H1 (cell line): Measurements from ENCODE around the gene HOXA6. TPM values are rescaled to one million over a fixed set of nuclear protein-coding genes. Genes with fewer than 3 reads are reported as not detected.

Source experiments
- BCL11A ChIP-seq, 2 experiments: IDR thresholded peaks; one replicate each; pipeline ENCODE4 v1.6.1; 2011; ENCODE audit warnings: low read depth in 2 of 2, low read length in 2 of 2, mild to moderate bottlenecking in 2 of 2
- GTF2F1 ChIP-seq: IDR thresholded peaks from 2 replicates; pipeline ENCODE4 v1.6.1; 2012; ENCODE audit warnings: low read depth, low read length, improper control_type of control experiment, borderline replicate concordance
- HDAC2 ChIP-seq, 2 experiments: fragments of 300-600 bp in 1 of 2; sonication (generic) in 1 of 2; IDR thresholded peaks; 2 replicates each; pipeline ENCODE4 v1.6.1; 2011 to 2012; ENCODE audit warnings: low read depth in 2 of 2, low read length in 2 of 2, mild to moderate bottlenecking in 2 of 2, moderate library complexity in 2 of 2, borderline replicate concordance in 1 of 2, inconsistent platforms in 1 of 2
- KDM4A ChIP-seq: IDR thresholded peaks from one replicate; pipeline ENCODE4 v1.7.1; 2012; ENCODE audit warnings: low read depth, mild to moderate bottlenecking, moderate library complexity, low read length, inconsistent platforms; ENCODE audit not compliant: severe bottlenecking
- SUZ12 ChIP-seq: fragments of 200-600 bp; sonication (generic); IDR thresholded peaks from 2 replicates; pipeline ENCODE4 v1.6.1; 2012; ENCODE audit warnings: mild to moderate bottlenecking, inconsistent platforms, low read length, moderate library complexity, mixed read lengths
- TAF7 ChIP-seq: optimal IDR thresholded peaks from 2 replicates; pipeline ENCODE3; 2011; ENCODE audit warnings: low read depth, mild to moderate bottlenecking, inconsistent platforms, low read length, moderate library complexity, borderline replicate concordance
- TCF12 ChIP-seq: IDR thresholded peaks from 2 replicates; pipeline ENCODE4 v1.6.1; 2011; ENCODE audit warnings: low read depth, mild to moderate bottlenecking, low read length
- polyA plus RNA-seq, 7 experiments: library from polyadenylated mRNA; depleted of rRNA in 3 of 7; stranded (reverse) in 5 of 7; unstranded in 2 of 7; fragments of >200 nt in 5 of 7; fragments of 200-250 nt in 2 of 7; gene quantifications; 1 replicate in 5 of 7; 2 replicates in 1 of 7; 4 replicates in 1 of 7; pipeline versions ENCODE4 v1.2.1 to v1.2.3, GENCODE V29; 2011 to 2013; ENCODE audit warnings: missing spikeins in 2 of 7, mixed read lengths in 2 of 7
- total RNA-seq: library from RNA; stranded (reverse); fragmentation: NEBNext Ultra II Directional; extraction: Animal tissue kit (Norgen Biotek cat#: 25700); gene quantifications from 2 replicates; pipeline ENCODE4 v1.2.1, GENCODE V29; 2021
- TF ChIP-seq, protein P1 (sequence below): fragments of 300-600 bp; sonication (generic); IDR thresholded peaks from 2 replicates; pipeline ENCODE4 v1.7.1; 2012; ENCODE audit warnings: low read length, moderate library complexity, mild to moderate bottlenecking, inconsistent platforms; ENCODE audit not compliant: insufficient replicate concordance

Gene HOXA6
- total and polyA plus RNA-seq, 2 of the 8 experiments (the other 6 are each of a cell fraction or from before 2014, with no cell fraction given) = not detected

DNA sequence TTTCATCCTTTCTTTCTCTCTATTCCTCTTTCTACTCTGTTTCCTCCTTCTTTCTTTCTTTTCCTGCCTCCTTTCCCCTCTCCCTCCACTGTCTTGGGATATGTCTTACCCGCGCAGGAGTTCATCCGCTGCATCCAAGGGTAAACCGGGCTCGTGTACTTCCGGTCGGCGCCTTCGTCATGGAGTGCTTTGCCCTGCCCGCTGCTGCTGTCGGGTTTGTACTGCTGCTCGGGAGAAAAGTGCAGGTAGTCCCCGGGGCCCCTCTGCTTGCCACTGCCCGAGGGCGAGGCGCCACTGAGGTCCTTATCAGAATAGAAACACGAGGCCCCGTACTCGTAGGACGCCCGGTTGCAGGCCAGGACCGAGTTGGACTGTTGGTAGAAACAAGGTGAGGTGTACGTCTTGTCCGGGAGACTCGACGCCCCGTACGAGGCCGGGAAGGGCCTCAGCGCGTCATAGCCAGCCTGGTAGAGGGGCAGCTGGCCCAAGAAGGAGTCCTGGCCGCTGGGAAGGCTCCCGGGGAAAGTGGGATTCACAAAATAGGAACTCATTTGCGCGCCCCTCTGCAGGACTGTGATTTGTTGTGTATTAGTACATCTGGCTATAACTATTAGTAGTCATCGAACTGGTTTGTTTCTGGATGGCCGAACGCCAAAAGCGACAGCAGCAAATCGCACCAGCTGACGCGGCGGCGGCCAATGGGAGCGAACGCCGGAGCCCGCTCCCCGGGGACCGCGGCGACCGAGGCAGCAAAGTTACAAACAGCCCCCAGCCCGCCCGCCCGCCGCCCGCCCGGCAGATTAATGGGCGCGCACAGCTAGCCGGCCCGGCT lies at the start of gene HOXA6 (continued):
- TF ChIP-seq, protein P1, sequence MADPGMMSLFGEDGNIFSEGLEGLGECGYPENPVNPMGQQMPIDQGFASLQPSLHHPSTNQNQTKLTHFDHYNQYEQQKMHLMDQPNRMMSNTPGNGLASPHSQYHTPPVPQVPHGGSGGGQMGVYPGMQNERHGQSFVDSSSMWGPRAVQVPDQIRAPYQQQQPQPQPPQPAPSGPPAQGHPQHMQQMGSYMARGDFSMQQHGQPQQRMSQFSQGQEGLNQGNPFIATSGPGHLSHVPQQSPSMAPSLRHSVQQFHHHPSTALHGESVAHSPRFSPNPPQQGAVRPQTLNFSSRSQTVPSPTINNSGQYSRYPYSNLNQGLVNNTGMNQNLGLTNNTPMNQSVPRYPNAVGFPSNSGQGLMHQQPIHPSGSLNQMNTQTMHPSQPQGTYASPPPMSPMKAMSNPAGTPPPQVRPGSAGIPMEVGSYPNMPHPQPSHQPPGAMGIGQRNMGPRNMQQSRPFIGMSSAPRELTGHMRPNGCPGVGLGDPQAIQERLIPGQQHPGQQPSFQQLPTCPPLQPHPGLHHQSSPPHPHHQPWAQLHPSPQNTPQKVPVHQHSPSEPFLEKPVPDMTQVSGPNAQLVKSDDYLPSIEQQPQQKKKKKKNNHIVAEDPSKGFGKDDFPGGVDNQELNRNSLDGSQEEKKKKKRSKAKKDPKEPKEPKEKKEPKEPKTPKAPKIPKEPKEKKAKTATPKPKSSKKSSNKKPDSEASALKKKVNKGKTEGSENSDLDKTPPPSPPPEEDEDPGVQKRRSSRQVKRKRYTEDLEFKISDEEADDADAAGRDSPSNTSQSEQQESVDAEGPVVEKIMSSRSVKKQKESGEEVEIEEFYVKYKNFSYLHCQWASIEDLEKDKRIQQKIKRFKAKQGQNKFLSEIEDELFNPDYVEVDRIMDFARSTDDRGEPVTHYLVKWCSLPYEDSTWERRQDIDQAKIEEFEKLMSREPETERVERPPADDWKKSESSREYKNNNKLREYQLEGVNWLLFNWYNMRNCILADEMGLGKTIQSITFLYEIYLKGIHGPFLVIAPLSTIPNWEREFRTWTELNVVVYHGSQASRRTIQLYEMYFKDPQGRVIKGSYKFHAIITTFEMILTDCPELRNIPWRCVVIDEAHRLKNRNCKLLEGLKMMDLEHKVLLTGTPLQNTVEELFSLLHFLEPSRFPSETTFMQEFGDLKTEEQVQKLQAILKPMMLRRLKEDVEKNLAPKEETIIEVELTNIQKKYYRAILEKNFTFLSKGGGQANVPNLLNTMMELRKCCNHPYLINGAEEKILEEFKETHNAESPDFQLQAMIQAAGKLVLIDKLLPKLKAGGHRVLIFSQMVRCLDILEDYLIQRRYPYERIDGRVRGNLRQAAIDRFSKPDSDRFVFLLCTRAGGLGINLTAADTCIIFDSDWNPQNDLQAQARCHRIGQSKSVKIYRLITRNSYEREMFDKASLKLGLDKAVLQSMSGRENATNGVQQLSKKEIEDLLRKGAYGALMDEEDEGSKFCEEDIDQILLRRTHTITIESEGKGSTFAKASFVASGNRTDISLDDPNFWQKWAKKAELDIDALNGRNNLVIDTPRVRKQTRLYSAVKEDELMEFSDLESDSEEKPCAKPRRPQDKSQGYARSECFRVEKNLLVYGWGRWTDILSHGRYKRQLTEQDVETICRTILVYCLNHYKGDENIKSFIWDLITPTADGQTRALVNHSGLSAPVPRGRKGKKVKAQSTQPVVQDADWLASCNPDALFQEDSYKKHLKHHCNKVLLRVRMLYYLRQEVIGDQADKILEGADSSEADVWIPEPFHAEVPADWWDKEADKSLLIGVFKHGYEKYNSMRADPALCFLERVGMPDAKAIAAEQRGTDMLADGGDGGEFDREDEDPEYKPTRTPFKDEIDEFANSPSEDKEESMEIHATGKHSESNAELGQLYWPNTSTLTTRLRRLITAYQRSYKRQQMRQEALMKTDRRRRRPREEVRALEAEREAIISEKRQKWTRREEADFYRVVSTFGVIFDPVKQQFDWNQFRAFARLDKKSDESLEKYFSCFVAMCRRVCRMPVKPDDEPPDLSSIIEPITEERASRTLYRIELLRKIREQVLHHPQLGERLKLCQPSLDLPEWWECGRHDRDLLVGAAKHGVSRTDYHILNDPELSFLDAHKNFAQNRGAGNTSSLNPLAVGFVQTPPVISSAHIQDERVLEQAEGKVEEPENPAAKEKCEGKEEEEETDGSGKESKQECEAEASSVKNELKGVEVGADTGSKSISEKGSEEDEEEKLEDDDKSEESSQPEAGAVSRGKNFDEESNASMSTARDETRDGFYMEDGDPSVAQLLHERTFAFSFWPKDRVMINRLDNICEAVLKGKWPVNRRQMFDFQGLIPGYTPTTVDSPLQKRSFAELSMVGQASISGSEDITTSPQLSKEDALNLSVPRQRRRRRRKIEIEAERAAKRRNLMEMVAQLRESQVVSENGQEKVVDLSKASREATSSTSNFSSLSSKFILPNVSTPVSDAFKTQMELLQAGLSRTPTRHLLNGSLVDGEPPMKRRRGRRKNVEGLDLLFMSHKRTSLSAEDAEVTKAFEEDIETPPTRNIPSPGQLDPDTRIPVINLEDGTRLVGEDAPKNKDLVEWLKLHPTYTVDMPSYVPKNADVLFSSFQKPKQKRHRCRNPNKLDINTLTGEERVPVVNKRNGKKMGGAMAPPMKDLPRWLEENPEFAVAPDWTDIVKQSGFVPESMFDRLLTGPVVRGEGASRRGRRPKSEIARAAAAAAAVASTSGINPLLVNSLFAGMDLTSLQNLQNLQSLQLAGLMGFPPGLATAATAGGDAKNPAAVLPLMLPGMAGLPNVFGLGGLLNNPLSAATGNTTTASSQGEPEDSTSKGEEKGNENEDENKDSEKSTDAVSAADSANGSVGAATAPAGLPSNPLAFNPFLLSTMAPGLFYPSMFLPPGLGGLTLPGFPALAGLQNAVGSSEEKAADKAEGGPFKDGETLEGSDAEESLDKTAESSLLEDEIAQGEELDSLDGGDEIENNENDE = no peak
- TF ChIP-seq GTF2F1 (no peak), TCF12 (no peak), SUZ12 (peak; percentile 71), HDAC2 (IDR thresholded peaks at IDR 0.05; ENCODE audit: borderline replicate concordance in 1 of 2, low read depth in 2 of 2, low read length in 2 of 2) (no peak), KDM4A (peak; percentile 34), BCL11A (IDR thresholded peaks at IDR 0.05; ENCODE audit: low read depth in 2 of 2, low read length in 2 of 2) (no peak), TAF7 (no peak)
